Stimulated activated CD8-positive, alpha-beta memory T cell treated with anti-CD3 and anti-CD28 coated beads, Interleukin-4, amount 100 ng/mL, for 24 hours (primary cell): Measurements from ENCODE around the gene MYO1F.
A peak's percentile ranks its signal among the peaks of the same experiment; 100 is the strongest.
"Not testable (repeated sequence)": the region's sequence is repeated elsewhere in the genome, so short reads cannot be mapped to it uniquely, and the experiment has no call there.

Experiments
- DNase-seq: peaks from one replicate; pipeline ENCODE4 v3.0.0-alpha.2; 2020; ENCODE audit warnings: low read depth

The MYO1F gene

GRCh38 chr19:8600064-8600463 lies 22.8 kb upstream of the MYO1F start:
- no peak for DNase-seq

GRCh38 chr19:8596168-8596567 lies 18.9 kb upstream of the MYO1F start:
- DNase-seq, result no peak

- DNase-seq, result no peak
Observed at GRCh38 chr19:8595651-8596050, 18.4 kb upstream of the MYO1F start.

DNA sequence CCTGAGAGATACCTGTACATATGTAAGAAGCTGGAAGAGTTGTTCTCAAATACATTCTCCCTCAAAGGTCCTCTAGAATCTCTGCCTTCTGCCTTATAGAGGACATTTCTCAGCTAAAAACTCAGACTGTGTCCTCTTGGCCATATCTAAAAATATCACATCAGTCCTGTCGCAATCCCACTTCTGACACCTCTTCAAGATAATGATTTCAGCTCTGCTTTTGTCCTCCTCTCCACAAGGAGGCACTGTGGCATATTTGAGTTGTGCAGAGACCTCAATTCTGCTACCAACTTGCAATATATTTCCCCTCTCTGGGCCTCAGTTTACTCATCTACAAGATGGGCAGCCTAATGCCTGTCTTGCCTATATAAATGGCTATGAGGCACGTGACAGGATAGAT lies 16.7 kb upstream of the MYO1F start:
- DNase-seq, result no peak

DNA sequence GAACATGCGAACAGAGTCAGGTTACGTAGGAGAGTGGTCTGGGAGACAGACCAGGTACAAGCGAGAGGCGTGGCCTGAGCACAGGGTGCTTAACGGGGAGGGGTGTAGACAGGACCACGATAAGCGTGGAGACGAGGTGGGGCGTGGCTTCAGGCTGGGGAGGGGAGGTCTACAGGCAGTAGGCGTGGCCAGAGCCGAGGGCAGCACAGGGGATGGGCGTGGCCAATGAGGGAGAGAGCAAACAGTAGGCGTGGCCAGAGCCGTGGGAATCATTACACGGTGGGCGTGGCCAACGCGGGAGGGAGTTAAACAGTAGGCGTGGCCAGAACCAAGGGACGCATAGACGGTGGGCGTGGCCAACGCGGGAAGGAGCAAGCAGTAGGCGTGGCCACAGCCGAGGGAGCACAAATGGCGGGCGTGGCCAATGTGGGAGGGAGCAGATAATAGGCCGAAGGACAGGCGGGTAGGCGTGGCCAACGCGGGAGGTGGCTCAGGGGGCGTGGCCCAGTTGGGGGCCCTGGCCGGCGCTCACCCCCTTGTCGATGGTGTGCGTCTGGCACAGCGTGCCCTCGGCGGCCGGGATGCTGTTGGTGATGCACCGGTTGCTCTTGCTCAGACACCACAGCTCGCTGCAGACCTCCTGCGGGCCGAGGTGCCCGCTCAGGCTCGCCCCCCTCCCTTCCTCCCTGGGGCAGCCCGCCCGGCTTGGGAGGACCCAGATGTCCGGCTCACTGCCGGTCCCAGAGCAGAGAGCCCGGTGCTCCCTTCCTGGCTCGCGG lies 15.2 kb upstream of the MYO1F start:
- DNase-seq, result peak; percentile 94

GRCh38 chr19:8589177-8589714 lies 12.0 kb upstream of the MYO1F start:
- DNase-seq, result no peak

GRCh38 chr19:8585894-8586750 lies 8.9 kb upstream of the MYO1F start:
- DNase-seq, result no peak

DNA sequence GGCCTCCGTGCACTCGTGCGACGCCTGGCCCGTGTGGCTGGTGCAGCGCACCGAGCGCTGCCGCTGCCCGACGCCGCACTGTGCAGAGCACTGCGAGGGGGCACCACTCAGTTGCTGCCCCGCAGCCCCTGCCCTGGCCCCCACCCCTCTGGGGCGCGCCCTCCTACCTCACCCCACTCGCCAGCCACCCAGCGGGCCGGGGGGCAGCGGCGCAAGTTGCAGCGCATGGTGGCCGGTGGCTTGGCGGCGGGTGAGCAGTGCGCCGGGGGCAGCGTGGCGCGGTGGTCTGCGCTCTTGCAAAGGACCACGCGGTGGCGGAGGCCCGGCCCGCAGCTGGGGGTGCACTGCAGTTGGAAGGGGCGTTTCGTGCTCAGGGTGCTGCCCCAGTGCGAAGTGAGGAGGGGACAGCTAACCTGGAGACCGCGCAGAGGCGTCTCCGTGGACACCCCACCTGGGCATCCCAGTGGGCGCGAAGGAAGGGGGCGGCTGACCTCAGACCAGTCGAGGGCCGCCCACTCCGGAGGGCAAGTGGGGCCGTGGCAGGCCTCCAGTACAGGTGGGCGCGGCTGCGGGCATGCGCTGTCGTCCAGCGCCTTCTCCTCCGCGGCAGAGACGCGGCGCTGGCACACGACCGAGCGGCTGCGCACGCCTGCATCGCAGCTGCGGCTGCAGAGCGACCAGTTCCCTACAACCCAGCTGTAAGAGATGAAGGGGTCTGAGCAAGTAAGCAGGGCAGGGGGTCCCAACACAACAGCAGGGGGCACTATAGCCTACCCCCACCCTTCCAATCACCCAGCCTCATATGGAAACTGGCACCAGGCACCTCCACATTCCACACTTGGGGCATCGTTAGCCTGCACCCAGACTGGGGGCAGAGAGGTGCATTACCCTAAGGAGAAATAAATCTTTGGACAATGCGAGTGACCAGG lies 8.0 kb upstream of the MYO1F start:
- DNase-seq, result no peak

DNA sequence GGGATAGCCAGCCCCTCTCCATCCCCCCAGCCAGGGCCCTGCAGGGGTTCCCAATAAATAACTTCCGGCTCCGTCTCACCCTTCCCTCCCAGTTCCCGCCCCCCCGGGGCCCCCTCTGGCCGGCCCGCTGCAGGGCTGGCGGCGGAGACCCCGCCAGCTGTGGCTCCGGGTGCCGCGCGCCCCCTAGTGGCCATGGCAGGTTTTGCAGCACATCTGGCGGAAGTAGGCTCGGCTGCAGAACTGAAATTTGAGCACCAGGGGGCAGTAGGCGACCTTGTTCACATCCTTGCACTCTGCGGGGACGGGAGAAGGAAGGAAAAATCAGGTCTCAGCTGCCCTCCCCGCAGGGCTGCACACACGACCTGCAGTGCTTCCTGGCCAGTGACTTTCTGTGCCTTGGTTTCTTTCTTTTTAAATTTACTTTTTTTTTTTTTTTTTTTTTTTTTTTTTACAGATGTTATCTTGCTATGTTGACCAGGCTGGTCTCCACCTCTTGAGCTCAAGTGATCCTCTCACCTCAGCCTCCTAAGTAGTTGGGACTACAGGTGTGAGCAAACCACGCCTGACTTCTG lies 3.6 kb upstream of the MYO1F start:
- peak; percentile 74 for DNase-seq

- DNase-seq, result peak; percentile 75
Observed at GRCh38 chr19:8578642-8579265, 1.5 kb upstream of the MYO1F start.

GRCh38 chr19:8577741-8578140 lies 499 bp upstream of the MYO1F start:
- DNase-seq, result no peak

DNA sequence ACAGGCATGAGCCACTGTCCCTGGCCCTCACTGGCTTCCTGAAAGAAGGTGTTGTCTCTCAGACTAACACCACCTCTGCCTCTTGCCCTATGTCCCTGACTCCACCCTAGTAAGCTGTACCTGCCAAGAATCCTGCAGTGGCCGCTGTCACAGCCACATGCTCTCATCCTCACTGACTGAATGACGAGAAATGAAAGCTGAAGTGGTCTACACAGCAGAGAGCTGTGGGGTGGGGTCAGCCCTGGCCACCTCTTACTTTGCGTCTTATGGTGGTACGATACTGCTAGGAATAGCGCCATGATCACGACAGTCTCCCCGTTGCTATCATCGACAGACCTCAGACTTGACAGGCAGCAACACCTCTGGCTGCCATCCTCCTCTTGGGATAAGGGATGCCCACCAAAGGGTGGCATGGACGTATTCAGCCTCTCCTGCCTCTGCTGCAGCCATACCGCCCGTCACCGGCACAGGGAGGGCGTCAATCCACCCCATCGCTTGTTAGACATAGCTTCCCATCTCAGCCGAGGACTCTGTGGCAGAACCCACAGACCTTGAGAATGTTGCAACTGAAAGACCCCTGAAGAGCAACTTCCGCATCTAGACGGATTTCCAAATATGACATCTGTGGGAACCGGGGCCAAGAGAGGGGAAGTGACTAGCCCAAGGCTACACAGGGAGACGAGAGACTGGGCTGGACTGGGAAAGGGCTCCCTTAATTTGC lies 809 bp downstream of the MYO1F start:
- DNase-seq, result no peak

- no peak for DNase-seq
Observed at GRCh38 chr19:8575467-8575997, 1.7 kb downstream of the MYO1F start.

DNA sequence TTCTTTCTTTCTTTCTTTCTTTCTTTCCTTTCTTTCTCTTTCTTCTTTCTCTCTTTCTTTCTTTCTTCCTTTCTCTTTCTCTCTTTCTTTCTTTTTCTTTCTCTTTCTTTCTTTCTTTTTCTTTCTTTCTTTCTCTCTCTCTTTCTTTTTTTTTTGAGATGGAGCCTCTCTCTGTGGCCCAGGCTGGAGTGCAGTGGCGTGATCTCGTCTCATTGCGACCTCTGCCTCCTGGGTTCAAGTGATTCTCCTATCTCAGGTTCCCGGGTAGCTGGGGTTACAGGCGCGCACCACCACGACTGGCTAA lies 2.7 kb downstream of the MYO1F start:
- not testable (repeated sequence) for DNase-seq

DNA sequence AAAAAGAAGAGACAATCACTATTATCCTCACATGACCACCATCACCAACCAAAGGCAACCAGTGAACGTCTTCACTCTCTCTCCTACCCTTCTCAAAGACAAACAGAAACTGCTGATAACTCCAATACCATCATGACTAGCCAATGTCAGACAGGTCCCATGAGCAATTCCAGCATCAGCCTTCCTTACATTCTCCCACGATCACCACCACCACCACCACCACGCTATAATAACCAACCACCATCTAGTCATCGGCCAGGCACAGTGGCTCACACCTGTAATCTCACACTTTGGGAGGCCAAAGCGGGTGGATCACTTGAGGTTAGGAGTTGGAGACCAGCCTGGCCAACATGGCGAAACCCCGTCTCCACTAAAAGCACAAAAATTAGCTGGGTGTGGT lies 3.9 kb downstream of the MYO1F start:
- no peak for DNase-seq

DNA sequence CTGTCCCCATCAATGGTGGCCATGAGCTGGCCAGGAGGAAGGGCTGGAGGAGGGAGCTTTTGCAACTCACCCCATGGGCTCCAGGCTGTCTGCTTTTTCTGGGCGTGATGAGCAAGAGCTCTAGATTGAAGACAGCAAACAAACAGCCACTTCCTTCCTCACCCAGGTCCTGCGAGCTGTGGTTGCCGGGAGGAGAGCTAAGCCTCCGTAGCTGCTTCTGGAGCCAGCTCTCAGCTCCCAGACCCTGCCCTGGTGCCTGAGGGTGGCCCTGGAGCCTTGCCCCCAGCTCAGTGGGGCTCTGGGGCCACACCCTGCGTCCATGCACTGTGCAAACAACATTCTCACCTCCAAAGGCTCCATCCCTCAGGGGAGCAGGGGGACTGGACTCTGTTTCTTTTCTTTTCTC lies 6.2 kb downstream of the MYO1F start:
- DNase-seq, result no peak

DNA sequence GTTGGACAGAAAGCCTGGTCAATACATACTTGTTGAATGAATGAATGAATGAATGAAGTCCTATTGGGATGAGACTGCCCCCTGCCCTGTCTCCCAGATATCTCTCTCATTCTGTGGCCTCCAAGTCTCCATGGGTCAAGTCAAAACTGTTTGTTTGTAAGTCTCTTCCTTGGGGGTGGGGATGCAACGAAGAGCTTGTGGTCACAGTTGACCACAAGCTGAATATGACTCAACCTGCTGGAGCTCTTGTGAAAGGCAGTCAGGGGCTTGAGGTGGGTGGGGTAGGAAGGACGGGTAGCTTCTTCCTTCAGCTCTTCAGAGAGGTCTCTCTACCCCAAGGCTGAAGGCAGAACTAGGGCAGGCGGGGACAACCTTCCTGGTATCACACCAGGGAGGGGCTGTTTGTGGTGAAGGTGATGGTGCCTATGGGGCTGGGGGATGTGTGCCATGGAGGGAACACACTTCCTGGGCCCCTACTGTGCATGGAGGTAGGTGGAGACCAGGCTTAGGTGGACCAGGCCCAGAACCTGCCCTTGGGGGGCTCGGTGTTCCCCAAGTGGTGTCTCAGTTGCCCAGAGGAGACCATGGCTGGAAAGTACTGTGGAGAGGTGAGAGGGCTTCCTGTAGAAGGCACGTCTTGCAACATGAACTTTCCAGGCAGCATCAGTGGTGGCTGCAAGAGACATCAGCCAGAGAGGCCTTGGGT lies 8.0 kb downstream of the MYO1F start:
- peak; percentile 64 for DNase-seq

- DNase-seq, result no peak
Observed at GRCh38 chr19:8567522-8568172, 9.6 kb downstream of the MYO1F start.

- DNase-seq, result no peak
Observed at GRCh38 chr19:8566855-8567254, 10.4 kb downstream of the MYO1F start.
